Measurements from ENCODE around the gene AUNIP.

The AUNIP gene

GRCh38 chr1:25858906-25859789, at the start of gene AUNIP:
AUNIP (minus strand) TSS chr1:25859457; CDS start chr1:25859357, 100 bp downstream.
- DNase-seq: peak; percentile 86

DNA sequence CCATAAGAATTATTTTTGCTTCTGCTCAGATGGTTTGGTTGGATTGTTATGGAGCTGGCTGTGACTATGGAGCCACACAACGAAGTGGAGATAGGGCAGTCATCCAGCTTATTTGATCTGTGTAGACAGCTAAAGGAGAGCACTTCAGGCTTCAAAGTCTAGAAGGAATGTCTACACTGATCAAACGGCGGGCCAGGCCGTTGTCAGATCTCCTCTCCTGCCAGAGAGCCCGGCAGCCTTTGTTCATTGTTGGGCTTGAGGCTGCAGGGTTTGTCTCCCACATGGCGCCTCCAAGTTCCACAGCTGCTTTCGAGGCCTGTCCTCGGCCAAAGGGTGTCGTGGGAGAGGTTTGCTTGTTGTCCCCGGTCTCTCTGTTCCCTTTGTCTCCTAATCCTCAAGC, 49.8 kb upstream of the AUNIP start:
- DNase-seq: no peak

GRCh38 chr1:25908161-25908560, 48.9 kb upstream of the AUNIP start:
- DNase-seq: no peak

DNA sequence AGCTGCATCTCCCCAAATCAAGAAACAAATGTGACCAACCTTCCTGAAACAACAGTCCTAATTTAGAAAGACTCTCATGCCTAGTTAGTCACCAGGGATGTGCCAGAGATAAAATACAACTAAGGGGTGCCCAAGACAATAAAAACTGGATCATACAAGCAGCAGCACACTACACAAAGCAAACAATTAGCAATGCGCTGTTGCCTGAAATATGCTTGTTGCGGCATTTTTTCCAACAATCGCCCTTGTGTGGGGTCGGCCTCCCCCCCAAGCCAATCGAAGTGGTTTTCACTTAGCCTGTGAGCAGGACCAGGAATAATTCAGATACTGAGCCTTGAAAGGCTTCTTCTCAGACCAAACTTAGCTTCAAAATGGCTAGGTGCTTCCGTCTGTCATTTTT, 48.3 kb upstream of the AUNIP start:
- DNase-seq: no peak

DNA sequence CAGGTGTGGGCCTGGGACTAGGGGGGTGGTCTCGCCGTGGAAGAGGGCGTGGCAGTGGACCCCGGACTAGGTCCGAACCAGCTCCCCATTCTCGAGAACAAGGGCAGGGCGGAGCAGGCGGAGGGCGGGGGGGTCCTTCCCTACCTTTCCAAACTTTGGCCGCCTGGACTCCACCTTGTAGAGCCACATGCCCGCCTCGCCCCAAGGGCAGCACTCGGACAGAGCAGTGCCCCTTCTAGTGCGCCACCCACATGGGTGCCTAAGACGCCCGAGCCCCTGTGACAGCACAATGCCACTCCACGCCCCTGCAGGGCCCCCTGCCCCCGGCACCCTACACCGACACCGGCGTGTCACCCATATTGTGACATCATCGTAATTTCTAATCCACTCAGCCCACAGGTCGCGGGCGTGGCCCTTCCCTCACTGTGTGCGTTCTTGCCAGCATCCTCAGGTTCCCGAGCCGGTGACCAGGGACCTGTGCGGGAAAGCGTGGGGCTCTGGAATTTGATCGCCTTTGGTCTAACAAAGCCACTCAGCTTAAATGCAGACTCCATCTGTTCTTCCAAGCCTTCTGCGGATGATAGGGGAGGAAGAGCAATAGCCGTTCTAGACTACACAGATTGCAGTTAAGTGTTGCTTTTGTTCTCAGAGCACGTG, 47.5 kb upstream of the AUNIP start:
- no peak for DNase-seq

DNA sequence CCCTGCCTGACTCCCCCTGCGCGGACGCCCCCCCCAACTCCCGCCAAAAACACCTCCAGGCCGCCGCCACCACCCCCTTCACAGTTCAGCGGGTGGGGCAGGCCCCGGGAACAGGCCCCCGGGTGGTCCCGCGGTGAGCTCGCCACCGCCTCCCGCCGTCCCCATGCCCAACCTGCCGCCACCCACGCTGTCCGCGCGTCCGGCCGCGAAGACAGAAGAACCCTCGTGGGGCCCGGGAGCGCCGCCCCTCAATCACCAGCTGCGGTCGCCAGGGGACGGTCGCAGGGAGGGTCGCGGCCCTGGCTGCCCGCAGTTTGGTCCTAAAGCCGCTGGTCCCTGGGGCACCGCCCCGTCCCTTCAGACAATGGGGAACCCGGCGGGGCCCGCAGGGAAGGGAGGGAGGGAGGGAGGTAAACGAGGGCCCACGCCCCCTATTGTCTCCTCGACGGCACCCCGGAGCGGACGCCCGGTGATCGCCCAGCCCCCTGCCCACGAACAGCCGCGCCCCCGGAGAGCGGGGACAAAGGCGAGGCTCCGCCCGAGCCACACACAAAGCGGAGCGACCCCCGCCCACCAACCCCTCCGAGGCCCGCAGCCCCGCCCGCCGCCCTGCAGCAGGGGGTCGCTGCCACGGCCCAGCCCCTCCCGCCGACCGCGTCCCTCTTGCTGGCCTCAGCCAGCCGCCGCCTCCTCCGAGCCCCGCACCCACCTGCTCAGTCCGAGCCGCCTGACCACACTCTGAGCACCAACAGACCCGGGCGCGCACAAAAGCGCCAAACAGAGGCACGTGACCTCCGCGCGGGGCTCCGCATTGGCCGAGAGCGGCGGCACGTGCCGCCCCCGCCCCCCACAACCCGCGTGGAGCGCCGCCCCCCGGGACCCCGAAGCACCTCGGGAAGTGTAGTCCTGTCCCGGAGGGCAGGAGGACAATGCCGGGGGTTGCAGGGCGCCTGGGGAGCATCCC, 46.7 kb upstream of the AUNIP start, which contains the start of gene STMN1:
TSS of gene STMN1 (minus strand) at position 740 of the 964 bp plus-strand sequence. CDS start 1,743 bp downstream, outside the sequence.
- DNase-seq: peak; percentile 93

DNA sequence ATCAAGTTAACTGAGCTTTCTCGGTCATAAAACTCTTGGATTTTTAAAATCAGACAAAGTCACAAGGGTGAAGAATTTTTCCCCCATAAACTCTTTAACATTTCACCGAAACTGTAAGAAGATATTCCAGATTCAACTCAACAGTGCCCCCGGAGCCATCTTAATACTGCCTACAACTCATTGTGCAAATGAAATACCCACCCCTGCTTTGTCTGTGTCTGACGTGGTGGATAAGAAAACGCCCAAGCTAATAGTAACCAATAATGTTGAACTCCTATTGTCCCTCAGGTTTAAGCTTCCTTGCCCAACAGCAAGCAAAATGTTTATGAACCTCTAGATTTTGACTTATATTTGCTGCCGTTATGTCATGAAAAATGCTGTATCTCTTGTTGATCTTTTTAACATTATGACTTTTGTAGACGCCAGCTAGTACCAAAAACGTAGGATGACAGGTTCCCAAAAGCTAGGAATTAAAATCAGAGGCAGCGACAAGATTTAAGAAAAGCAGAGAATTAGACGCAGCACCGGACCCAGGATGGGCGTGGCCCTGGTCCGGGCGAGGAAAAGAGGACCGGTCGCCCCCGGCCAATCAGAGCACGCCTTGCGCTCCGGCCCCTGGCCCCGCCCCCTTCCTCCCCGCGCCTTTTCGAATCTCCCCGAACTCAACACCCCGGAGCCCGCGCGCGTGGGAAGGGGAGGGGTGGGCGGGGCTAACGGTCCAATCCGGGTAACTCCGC, 45.9 kb upstream of the AUNIP start:
- DNase-seq: peak; percentile 92

- no peak for DNase-seq
Measured at GRCh38 chr1:25903986-25904385, 44.7 kb upstream of the AUNIP start.

DNA sequence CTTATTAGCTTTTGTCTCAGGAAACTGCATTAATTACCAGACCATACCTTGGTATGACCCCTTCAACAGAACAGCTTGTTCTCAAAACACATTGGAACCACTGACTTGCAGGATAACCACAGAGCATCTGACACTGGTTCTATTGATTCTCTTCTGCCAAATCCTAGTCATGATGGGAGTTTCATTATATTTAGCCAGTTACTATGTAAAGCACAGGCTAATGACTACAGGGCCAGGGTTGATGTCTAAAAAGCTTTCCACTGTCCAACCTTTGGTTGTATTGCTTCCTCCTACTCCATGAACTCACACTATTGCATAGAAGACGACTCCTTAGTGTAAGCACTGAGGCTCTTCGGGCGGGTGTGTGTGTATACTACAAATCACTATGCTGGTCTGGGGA, 43.2 kb upstream of the AUNIP start:
- DNase-seq: no peak

DNA sequence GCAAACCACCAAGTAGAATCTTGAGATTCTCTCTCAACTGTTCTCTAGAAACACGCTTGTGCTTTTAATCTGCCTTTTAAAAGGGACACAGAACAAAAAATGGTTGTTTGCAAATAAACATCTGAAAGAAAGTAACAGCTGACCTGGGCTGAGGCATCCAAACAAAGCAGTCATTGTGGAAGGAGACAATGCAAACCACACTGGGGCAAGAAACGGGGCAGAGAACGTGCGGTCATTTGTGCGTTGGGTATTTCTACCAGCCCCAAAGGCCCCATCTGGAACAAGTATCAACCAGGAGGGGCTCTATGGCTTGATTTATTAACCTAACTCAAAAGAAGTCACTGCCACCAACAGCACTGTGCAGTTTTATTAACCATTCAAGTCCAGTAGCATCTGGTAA, 41.0 kb upstream of the AUNIP start:
- no peak for DNase-seq

- DNase-seq: no peak
Measured at GRCh38 chr1:25899792-25900191, 40.5 kb upstream of the AUNIP start.

DNA sequence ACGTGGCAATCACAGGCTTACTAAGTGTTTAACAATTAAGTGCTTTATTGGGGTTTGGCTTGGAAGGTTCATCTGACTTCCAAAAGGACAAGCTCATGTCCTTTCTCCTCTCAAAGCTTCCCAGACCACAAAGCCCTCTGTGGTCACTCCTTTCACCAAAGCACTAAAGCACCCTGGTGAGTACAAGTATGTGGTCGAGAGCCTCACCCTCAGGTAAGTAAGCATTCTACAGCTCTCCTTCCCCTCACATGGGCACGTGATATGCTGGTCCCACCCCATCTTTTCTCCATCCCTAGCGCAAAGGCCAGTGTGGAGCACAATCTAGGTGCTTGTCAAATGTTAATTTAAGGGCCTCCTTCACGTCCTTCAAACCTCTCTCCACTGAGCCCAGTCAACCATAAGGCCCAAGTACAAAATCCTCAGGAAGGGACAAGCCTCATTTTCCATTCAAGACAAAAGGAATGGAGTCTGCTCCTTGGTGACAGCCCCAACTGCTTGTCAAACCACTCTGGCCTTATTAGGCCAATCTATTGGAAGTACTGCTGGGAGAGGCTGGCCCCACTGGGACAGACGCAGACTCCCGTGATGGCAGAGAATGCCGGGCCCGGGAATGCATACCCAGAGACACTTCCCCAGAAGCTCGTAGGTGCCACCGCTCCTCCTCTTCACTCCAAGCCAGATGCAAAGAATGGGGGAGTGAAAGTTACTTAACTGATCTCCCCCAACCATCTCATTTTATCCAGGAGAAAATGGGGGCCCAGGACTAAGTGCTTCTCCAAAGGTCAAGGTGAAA, 39.2 kb upstream of the AUNIP start:
- no peak for DNase-seq

GRCh38 chr1:25897754-25898153, 38.5 kb upstream of the AUNIP start:
- DNase-seq: no peak

GRCh38 chr1:25896266-25896665, 37.0 kb upstream of the AUNIP start:
- DNase-seq: peak; percentile 54

- peak; percentile 92 for DNase-seq
Measured at GRCh38 chr1:25895365-25895990, 36.2 kb upstream of the AUNIP start.

- no peak for DNase-seq
Measured at GRCh38 chr1:25893116-25893515, 33.9 kb upstream of the AUNIP start.

DNA sequence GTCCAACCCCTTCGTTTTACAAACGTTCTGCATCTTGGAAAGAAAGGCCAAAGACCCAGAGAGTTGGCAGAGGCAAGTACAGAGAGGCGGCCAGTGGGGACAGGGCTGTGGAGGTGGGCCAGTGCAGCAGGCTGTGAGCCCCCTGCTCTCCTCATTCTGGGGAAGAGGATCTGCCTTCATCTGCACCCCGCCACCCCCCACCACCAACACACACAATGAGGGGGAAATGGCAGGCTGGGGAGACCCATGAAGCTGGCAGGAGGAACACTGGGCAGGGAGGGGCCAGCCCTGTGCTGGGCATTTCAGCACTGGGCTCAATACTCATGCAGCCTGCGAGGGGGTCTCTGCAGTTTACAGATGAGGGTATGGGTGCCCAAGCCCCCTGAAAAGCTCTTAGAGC, 32.3 kb upstream of the AUNIP start:
- no peak for DNase-seq

DNA sequence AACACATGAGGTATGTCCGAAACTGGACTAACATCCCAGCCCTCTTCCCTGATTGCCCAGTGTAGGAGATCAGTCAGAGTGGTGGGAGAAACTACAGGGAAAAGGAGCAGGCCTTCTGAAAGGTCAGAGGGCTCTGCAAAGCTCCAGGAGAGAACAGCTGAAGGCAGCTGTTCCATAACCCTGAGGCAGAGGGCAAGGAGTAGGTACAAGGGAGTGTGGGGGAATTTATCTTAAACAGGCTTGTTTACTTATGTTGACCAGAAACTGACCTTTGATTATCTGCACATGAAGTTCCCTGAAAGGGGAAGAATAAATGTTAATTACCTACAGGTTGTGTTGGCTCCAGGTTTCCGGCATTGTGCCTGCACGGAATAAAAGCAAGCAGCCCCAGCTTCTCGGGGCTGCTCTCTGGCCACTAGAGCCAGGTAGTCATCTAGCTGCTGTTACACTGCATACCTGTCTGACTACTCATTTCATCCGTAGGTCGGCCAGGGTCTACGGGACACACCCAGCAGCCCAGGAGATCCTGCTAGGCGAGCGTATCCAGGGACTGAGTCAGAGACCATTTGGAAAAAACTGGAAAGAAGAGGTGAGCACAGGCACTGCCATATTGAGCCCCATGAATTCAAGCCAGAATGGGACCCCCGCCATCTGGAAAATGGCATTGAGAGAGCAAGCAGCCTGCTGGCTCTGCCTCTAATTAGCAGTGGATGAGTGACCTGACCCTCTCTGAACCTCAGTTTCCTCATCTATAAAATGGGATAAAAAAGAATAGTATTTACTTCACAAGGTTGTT, 31.2 kb upstream of the AUNIP start:
- DNase-seq: peak; percentile 44

- DNase-seq: peak; percentile 20
Measured at GRCh38 chr1:25889470-25889869, 30.2 kb upstream of the AUNIP start.

DNA sequence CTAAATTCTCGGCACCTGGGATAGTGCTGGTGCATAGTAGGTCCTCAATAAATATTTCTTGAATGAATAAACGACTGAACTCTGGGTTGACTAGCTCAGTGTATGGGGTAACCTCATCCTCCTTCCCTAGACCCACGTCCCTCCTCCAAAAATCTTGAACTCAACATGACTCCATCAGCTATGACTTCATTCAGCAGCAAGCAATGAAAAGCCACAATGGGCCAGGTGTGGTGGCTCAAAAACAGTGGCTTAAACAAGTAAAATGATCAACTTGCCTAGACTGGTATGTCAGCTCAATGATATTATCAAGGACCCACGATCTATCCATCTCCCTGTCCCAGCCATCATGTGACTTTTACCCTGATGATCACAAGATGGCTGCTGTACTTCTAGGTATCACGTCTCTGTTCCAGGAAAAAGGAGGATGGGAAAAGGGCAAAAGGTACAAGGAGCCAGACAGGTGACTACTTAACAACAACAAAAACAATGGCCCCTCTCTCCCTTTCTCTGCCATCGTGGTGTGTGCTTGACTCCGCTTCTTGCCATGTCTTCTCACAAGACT, 29.2 kb upstream of the AUNIP start:
- DNase-seq: no peak

Data from fibroblast of upper back skin (primary cell).